Body of pancreas (tissue), 4 donors: ENCODE results near the gene LPCAT1. TPM values are rescaled to one million over a fixed set of nuclear protein-coding genes. Genes with fewer than 3 reads are reported as not detected.

ENCODE experiments used
- ATAC-seq: fragments of 150-250 bp; one replicate; pipeline ENCODE4 v1.9.1; 2016
- DNase-seq, 4 donors: peaks; one replicate each; pipeline ENCODE4 v3.0.0-alpha.2; 2019
- H3K27ac ChIP-seq, 4 donors: fragments of 200-600 bp; sonication (generic); 1 replicate in 3 of 4; 2 replicates in 1 of 4; pipeline versions ENCODE4 v1.5.1 to v1.6.1; 2016 to 2019; ENCODE audit warnings: mild to moderate bottlenecking in 1 of 4, mixed read lengths in 1 of 4, moderate library complexity in 1 of 4
- H3K27me3 ChIP-seq, 2 donors: fragments of 200-600 bp; sonication (generic); one replicate each; pipeline ENCODE4 v1.6.0; 2016; ENCODE audit warnings: mild to moderate bottlenecking in 1 of 2
- H3K36me3 ChIP-seq, 2 donors: fragments of 200-600 bp; sonication (generic); replicated peaks in 1 of 2; 2 replicates each; pipeline ENCODE4 v1.5.1; 2016; ENCODE audit warnings: low read depth in 2 of 2; ENCODE audit not compliant: insufficient read depth in 1 of 2
- H3K4me1 ChIP-seq: fragments of 200-600 bp; sonication (generic); one replicate; pipeline ENCODE4 v1.6.0; 2016
- H3K4me3 ChIP-seq, 2 donors: fragments of 200-600 bp; sonication (generic); 1 replicate in 1 of 2; 2 replicates in 1 of 2; pipeline ENCODE4 v1.5.1; 2016 to 2019
- H3K9me3 ChIP-seq, 3 donors: fragments of 200-600 bp; sonication (generic); 1 replicate in 2 of 3; 2 replicates in 1 of 3; pipeline ENCODE4 v1.5.1; 2016
- CTCF ChIP-seq, 7 experiments: fragments of 450-650 bp in 4 of 7; fragments of 200-600 bp in 3 of 7; sonication (generic) in 3 of 7; IDR thresholded peaks; one replicate each; pipeline ENCODE4 v1.5.1; 2016 to 2019; ENCODE audit warnings: antibody characterized with exemption in 7 of 7
- POLR2A ChIP-seq, 3 donors: fragments of 450-650 bp; IDR thresholded peaks; one replicate each; pipeline ENCODE4 v1.6.1; 2016; ENCODE audit warnings: antibody characterized with exemption in 3 of 3, mild to moderate bottlenecking in 2 of 3
- WGBS, 2 donors: methylation state at CpG; one replicate each; pipeline ENCODE4 v1.1.5; 2017; 5-methylcytosine and 5-hydroxymethylcytosine counted together
- intact Hi-C: fragments of 100-400 bp; cut with DNase I; formaldehyde crosslinking; loops from one replicate; pipeline ENCODE4 v1.15.1; 2023
- total RNA-seq, 2 donors: library from RNA; depleted of rRNA; stranded (reverse); fragments of >200 nt; gene quantifications; one replicate each; pipeline ENCODE4 v1.1.0, GENCODE V29; 2016

Gene LPCAT1
- total RNA-seq, 2 donors from 2014 or later, result 17.1 to 21.5 TPM

GRCh38 chr5:1524799-1525623, 1.3 kb upstream of the LPCAT1 start:
- intact Hi-C loops, result no loop called here
- H3K9me3 ChIP-seq, result no peaks in the 10 kb centered on the region
- ATAC-seq, result no peak

GRCh38 chr5:1524481-1524798, 680 bp upstream of the LPCAT1 start:
- WGBS, 2 donors, result 82 to 92% methylated on average over 5 to 13 of the region's 13 CpGs
- intact Hi-C loops, result no loop called here
- no peak for DNase-seq

More at GRCh38 chr5:1524799-1525623, 1.3 kb upstream of the LPCAT1 start:
- WGBS, 2 donors, result 94 to 95% methylated on average over 7 to 15 of the region's 20 CpGs
- no peaks in the 10 kb centered on the region for H3K27me3 ChIP-seq
- H3K4me1 ChIP-seq, result peaks cover 15% of the 10 kb centered on the region
- H3K27ac ChIP-seq, result no peak overlapping the region
- no peak for TF ChIP-seq CTCF (IDR thresholded peaks at IDR 0.05)
- TF ChIP-seq POLR2A (IDR thresholded peaks at IDR 0.05), result no peak
- no peaks in the 10 kb centered on the region for H3K36me3 ChIP-seq
- DNase-seq, result peak; percentile 3 to 15 (median 7)
- no peak overlapping the region for H3K4me3 ChIP-seq

GRCh38 chr5:1523480-1523792, 324 bp downstream of the LPCAT1 start:
- TF ChIP-seq POLR2A (IDR thresholded peaks at IDR 0.05) (no peak), CTCF (IDR thresholded peaks at IDR 0.05) (no peak)
- 0% methylated on average over 4 of the region's 48 CpGs; no CpG with 5 or more reads in 1 of the 2 donors for WGBS, 2 donors
- Histone ChIP-seq H3K27me3 (no peaks in the 10 kb centered on the region), H3K27ac (peak overlapping the region in 2 of 4 donors; percentile 71 to 84), H3K4me3 (peak overlapping the region; percentile 41 to 70), H3K9me3 (no peaks in the 10 kb centered on the region), H3K4me1 (peaks cover 15% of the 10 kb centered on the region), H3K36me3 (no peaks in the 10 kb centered on the region)
- intact Hi-C loops, result no loop called here
- peak; percentile 33 for ATAC-seq
- peak in 2 of 4 donors; percentile 2 to 16 for DNase-seq

More at GRCh38 chr5:1524481-1524798, 680 bp upstream of the LPCAT1 start:
- Histone ChIP-seq H3K9me3 (no peaks in the 10 kb centered on the region), H3K36me3 (no peaks in the 10 kb centered on the region), H3K4me1 (peaks cover 15% of the 10 kb centered on the region), H3K4me3 (peak overlapping the region in 1 of 2 donors; percentile 52), H3K27me3 (no peaks in the 10 kb centered on the region), H3K27ac (peak overlapping the region in 3 of 4 donors; percentile 41 to 84 (median 71))
- TF ChIP-seq POLR2A (IDR thresholded peaks at IDR 0.05) (no peak), CTCF (IDR thresholded peaks at IDR 0.05) (no peak)
- no peak for ATAC-seq

GRCh38 chr5:1522601-1523479, 920 bp downstream of the LPCAT1 start:
- TF ChIP-seq POLR2A (IDR thresholded peaks at IDR 0.05) (no peak), CTCF (IDR thresholded peaks at IDR 0.05) (no peak)
- DNase-seq (peak; percentile 10 to 44 (median 30)), ATAC-seq (peak; percentile 47)
- H3K4me3 ChIP-seq, result peak overlapping the region; percentile 41 to 70
- H3K36me3 ChIP-seq, result no peaks in the 10 kb centered on the region
- intact Hi-C loops, result no loop called here
- H3K9me3 ChIP-seq, result no peaks in the 10 kb centered on the region
- H3K4me1 ChIP-seq, result peaks cover 15% of the 10 kb centered on the region
- no peak overlapping the region for H3K27ac ChIP-seq
- H3K27me3 ChIP-seq, result no peaks in the 10 kb centered on the region
- 7 to 70% methylated on average over 5 to 59 of the region's 63 CpGs for WGBS, 2 donors
